Muscle layer of colon (tissue), 2 donors: Measurements from ENCODE around the gene SGPP1.
A peak's percentile ranks its signal among the peaks of the same experiment; 100 is the strongest.
"Not testable (repeated sequence)": the region's sequence is repeated elsewhere in the genome, so short reads cannot be mapped to it uniquely, and the experiment has no call there.

Experiments
- H3K27ac ChIP-seq: one replicate; pipeline ENCODE4 v1.7.0; 2013; ENCODE audit warnings: low read depth, mild to moderate bottlenecking, low read length, moderate library complexity
- H3K27me3 ChIP-seq, 2 donors: one replicate each; pipeline ENCODE4 v1.7.0; 2013; ENCODE audit warnings: low read length in 2 of 2, mild to moderate bottlenecking in 2 of 2; ENCODE audit not compliant: insufficient read depth in 2 of 2, control insufficient read depth in 1 of 2
- H3K36me3 ChIP-seq: one replicate; pipeline ENCODE4 v1.7.0; 2013; ENCODE audit warnings: mild to moderate bottlenecking, low read length; ENCODE audit not compliant: insufficient read depth
- H3K4me1 ChIP-seq: one replicate; pipeline ENCODE4 v1.7.0; 2013; ENCODE audit warnings: mild to moderate bottlenecking, low read length; ENCODE audit not compliant: insufficient read depth
- H3K4me3 ChIP-seq, 2 donors: one replicate each; pipeline ENCODE4 v1.7.0; 2013; ENCODE audit warnings: low read length in 2 of 2, low read depth in 1 of 2, mild to moderate bottlenecking in 1 of 2, moderate library complexity in 1 of 2
- H3K9ac ChIP-seq: one replicate; pipeline ENCODE4 v1.7.0; 2013; ENCODE audit warnings: low read length
- H3K9me3 ChIP-seq: one replicate; pipeline ENCODE4 v1.7.0; 2013; ENCODE audit warnings: mild to moderate bottlenecking, low read length
- donor health status: abdominal sarcoma.
- donor health status: Adenocarcinoma of cecum.

SGPP1 gene

GRCh38 chr14:63647696-63648410, 80.0 kb downstream of the SGPP1 start:
- H3K9me3 ChIP-seq = no peaks in the 10 kb centered on the region
- no peak overlapping the region for H3K27ac ChIP-seq
- no peak overlapping the region for H3K9ac ChIP-seq
- H3K36me3 ChIP-seq = no peaks in the 10 kb centered on the region
- no peak overlapping the region for H3K4me3 ChIP-seq
- H3K4me1 ChIP-seq = peaks cover under 1% of the 10 kb centered on the region
- H3K27me3 ChIP-seq = no peaks in the 10 kb centered on the region

- H3K4me1 ChIP-seq = peaks cover 4% of the 10 kb centered on the region
- H3K9me3 ChIP-seq = no peaks in the 10 kb centered on the region
- H3K9ac ChIP-seq = no peak overlapping the region
- no peaks in the 10 kb centered on the region for H3K36me3 ChIP-seq
- no peaks in the 10 kb centered on the region for H3K27me3 ChIP-seq
- no peak overlapping the region for H3K4me3 ChIP-seq
- no peak overlapping the region for H3K27ac ChIP-seq
Measured at GRCh38 chr14:63644741-63645140, 83.1 kb downstream of the SGPP1 start.

- Histone ChIP-seq H3K4me3 (peak overlapping the region; percentile 86 to 87), H3K27me3 (no peaks in the 10 kb centered on the region), H3K36me3 (no peaks in the 10 kb centered on the region), H3K9ac (peak overlapping the region; percentile 72), H3K4me1 (peaks cover 4% of the 10 kb centered on the region), H3K27ac (peak overlapping the region; percentile 98), H3K9me3 (no peaks in the 10 kb centered on the region)
Measured at GRCh38 chr14:63642656-63643382, 85.0 kb downstream of the SGPP1 start.

GRCh38 chr14:63642229-63642611, 85.6 kb downstream of the SGPP1 start:
- H3K4me3 ChIP-seq = peak overlapping the region; percentile 86 to 87
- peak overlapping the region; percentile 72 for H3K9ac ChIP-seq
- peaks cover 4% of the 10 kb centered on the region for H3K4me1 ChIP-seq
- no peaks in the 10 kb centered on the region for H3K36me3 ChIP-seq
- H3K9me3 ChIP-seq = no peaks in the 10 kb centered on the region
- no peaks in the 10 kb centered on the region for H3K27me3 ChIP-seq
- peak overlapping the region; percentile 98 for H3K27ac ChIP-seq

GRCh38 chr14:63641473-63642228, 86.2 kb downstream of the SGPP1 start, which contains the start of gene WDR89:
Gene WDR89 (minus strand): TSS chr14:63641871. CDS start chr14:63599942, 41,929 bp downstream.
- Histone ChIP-seq H3K27me3 (no peaks in the 10 kb centered on the region), H3K9ac (peak within 1 kb of the TSS; percentile 76), H3K9me3 (no peaks in the 10 kb centered on the region), H3K4me3 (peak within 1 kb of the TSS; percentile 86 to 87), H3K4me1 (peaks cover 4% of the 10 kb centered on the region), H3K27ac (peak within 1 kb of the TSS; percentile 98), H3K36me3 (no peaks in the 10 kb centered on the region)

GRCh38 chr14:63638493-63638892, 89.4 kb downstream of the SGPP1 start:
- H3K36me3 ChIP-seq = no peaks in the 10 kb centered on the region
- peaks cover 4% of the 10 kb centered on the region for H3K4me1 ChIP-seq
- H3K27ac ChIP-seq = no peak overlapping the region
- H3K4me3 ChIP-seq = no peak overlapping the region
- no peak overlapping the region for H3K9ac ChIP-seq
- H3K9me3 ChIP-seq = no peaks in the 10 kb centered on the region
- no peaks in the 10 kb centered on the region for H3K27me3 ChIP-seq

- H3K27ac ChIP-seq, H3K9ac ChIP-seq, H3K9me3 ChIP-seq, H3K36me3 ChIP-seq, H3K4me3 ChIP-seq, H3K4me1 ChIP-seq, H3K27me3 ChIP-seq: not testable (repeated sequence)
Measured at GRCh38 chr14:63636094-63636635, 91.7 kb downstream of the SGPP1 start.
